Aortic smooth muscle cell (primary cell): ENCODE measurements around the gene MTCH1. TPM values are rescaled to one million over a fixed set of nuclear protein-coding genes. Genes with fewer than 3 reads are reported as not detected.

ENCODE experiments used
- total RNA-seq: library from RNA; depleted of rRNA; stranded (reverse); fragments of >200 nt; gene quantifications from 2 replicates; pipeline ENCODE4 v1.2.3, GENCODE V29; 2014

The MTCH1 gene, protein sequence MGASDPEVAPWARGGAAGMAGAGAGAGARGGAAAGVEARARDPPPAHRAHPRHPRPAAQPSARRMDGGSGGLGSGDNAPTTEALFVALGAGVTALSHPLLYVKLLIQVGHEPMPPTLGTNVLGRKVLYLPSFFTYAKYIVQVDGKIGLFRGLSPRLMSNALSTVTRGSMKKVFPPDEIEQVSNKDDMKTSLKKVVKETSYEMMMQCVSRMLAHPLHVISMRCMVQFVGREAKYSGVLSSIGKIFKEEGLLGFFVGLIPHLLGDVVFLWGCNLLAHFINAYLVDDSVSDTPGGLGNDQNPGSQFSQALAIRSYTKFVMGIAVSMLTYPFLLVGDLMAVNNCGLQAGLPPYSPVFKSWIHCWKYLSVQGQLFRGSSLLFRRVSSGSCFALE
- 197 and 223 TPM in 2 replicates for total RNA-seq

DNA sequence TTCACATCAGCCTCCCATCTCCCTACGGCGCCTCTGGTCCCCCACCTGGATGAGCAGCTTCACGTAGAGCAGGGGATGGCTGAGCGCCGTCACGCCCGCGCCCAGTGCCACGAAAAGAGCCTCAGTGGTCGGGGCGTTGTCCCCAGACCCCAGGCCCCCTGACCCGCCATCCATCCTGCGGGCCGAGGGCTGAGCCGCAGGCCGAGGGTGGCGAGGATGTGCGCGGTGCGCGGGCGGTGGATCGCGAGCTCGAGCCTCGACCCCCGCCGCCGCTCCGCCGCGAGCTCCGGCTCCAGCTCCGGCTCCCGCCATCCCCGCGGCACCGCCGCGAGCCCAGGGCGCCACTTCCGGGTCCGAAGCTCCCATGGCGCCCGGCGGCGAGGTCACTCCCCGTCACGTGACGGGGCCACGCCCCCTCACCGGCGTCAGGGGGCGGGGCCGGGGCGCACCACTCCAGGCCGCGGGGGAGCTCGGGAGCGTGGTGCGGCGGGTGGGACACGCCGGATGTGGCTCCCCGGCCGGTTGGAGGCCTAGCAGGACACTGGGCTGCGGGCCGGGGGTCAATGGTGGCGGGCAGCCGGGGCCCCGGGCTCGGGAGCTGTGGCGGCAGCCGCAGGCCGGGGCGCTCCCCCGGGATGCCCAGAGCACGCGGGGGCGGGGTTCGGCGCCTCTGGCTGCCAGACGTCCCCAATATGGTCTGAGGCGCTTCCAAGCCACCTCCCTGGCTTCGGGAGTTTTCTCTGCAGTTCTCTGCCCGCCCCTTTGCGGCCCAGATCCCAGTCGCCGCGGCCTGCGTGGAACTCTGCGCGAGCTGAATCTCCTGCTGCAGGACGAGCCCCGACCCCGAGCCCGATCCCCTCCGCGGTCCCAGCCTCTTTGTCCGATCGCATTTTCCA, at the start of gene MTCH1:
MTCH1 (minus strand) TSS at position 389 of the 896 bp plus-strand sequence; CDS start at position 366, 23 bp downstream.

DNA sequence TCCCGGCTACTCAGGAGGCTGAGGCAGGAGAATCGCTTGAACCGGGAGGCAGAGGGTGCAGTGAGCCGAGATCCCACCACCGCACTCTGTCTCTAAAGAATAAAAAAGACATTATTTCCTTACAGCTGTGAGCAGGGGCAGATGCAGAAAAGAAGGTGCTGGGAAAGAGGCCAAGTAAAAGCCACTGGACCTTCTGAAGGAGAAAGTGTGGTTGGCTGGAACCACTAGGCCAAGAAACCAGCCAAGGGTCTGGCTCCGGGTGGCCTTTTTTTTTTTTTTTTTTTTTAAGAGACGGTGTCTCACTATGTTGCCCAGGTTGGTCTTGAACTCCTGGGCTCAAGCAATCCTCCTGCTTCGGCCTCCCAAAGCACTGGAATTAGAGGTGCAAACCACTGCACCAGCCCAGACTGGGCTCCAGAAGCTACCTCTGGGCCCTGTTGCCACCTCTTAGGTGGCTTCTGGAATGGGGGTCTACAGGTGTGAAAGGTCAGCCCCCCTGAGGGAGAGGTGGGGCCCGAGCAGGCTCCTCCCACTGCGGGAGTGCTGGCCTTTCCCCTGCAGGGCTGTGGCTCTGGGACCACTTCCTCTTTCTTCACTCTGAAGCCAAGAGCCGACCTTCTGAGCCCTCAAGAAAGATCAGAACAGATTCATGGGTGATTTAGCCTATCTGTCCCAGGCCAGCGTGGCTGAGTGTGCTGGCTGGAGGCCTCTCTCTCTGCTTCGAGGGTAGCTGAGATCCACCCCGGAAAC, 19.2 kb upstream of the MTCH1 start, which contains the start of gene FGD2:
FGD2 (plus strand) TSS at position 595 of the 750 bp plus-strand sequence. CDS start 163 bp downstream, outside the sequence.

DNA sequence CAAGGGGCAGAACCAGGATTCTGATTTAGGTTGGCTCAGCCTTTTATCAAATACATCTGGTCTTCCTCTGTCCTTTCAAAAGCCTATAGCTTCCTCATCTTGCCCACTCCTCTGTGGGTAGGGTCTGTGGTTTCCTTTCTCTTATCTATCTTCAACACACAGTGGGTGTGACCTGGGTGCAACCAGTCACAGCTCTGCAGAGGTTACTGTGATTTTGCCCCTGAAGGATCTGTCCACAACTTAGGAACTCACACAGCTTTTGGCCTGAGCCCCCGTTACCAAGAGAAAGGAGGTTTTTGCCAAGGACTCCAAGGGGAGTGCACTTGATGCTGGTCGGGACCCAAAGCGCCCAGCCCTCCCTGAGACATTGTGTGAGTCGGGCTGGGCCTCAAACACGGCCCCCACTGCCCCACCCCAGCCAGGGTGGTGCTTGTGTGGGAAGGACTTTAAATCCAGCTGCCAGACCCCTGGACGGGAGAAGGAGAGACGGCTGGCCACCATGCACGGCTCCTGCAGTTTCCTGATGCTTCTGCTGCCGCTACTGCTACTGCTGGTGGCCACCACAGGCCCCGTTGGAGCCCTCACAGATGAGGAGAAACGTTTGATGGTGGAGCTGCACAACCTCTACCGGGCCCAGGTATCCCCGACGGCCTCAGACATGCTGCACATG, 31.6 kb downstream of the MTCH1 start, which contains the start of gene PI16:
PI16 (plus strand) TSS at position 477 of the 670 bp plus-strand sequence; CDS start at position 500, 23 bp downstream.

Other genes with a start within 250 kb of the MTCH1 start
- 0.31 and 0.40 TPM in 2 replicates for gene CPNE5, start 146.8 kb downstream of the MTCH1 start, total RNA-seq
- gene PPIL1, start 111.4 kb downstream of the MTCH1 start, total RNA-seq: 20.7 and 29.1 TPM in 2 replicates
- gene C6orf89, start 100.2 kb downstream of the MTCH1 start, total RNA-seq: 37.8 and 43.8 TPM in 2 replicates
- gene PI16, start 31.5 kb downstream of the MTCH1 start, total RNA-seq: under 0.01 and 0.19 TPM in 2 replicates
- not detected in 2 replicates for gene FGD2, start 19.5 kb upstream of the MTCH1 start, total RNA-seq
- gene PIM1, start 184.0 kb upstream of the MTCH1 start, total RNA-seq: 3.7 and 6.0 TPM in 2 replicates